Frontal cortex (tissue), 4 donors: Measurements from ENCODE around the gene MON2. TPM values are rescaled to one million over a fixed set of nuclear protein-coding genes. Genes with fewer than 3 reads are reported as not detected.

Experiments
- DNase-seq, 2 donors: peaks; one replicate each; pipeline ENCODE4 v3.0.0; 2012; ENCODE audit warnings: low spot score in 2 of 2
- FAIRE-seq: peaks from 2 replicates; lab custom pipeline; 2012; peaks lifted over from hg19 to GRCh38; lab: Jason Lieb, UNC
- small RNA-seq: library from RNA; depleted of rRNA; stranded (forward); fragments of <200 nt; gene quantifications from one replicate; pipeline ENCODE3, GENCODE V24; 2014
- total RNA-seq: library from RNA; depleted of rRNA; stranded (reverse); fragments of >200 nt; gene quantifications from one replicate; pipeline ENCODE4 v1.2.3, GENCODE V29; 2014
- donor health status: control.
- donor health status: control.
- donor health status: control.

MON2 gene
- total RNA-seq, 1 donor from 2014 or later, result 49.7 TPM

- FAIRE-seq (no peak), DNase-seq (no peak)
Observed at GRCh38 chr12:62642486-62642885, 175.9 kb downstream of the MON2 start.

GRCh38 chr12:62643486-62643885, 176.9 kb downstream of the MON2 start:
- DNase-seq, result no peak
- FAIRE-seq, result no peak

- DNase-seq (no peak), FAIRE-seq (no peak)
Observed at GRCh38 chr12:62646566-62646965, 179.9 kb downstream of the MON2 start.

GRCh38 chr12:62647586-62647985, 181.0 kb downstream of the MON2 start:
- no peak for DNase-seq
- FAIRE-seq, result no peak

GRCh38 chr12:62649412-62650138, 182.9 kb downstream of the MON2 start:
- FAIRE-seq (no peak), DNase-seq (no peak)

Small RNA genes lying within 50 kb of the gene (small RNA-seq; reads per million reads assigned to genes)
- gene MIRLET7I (2,605 reads per million, percentile 100 among the genes with 10 or more reads in this experiment), gene RNU6-399P (not detected)

Other genes starting within 250 kb of the MON2 start
- gene USP15, start 206.4 kb upstream of the MON2 start, total RNA-seq, result 97.8 TPM